Fibroblast of lung (primary cell): Measurements from ENCODE around the gene LAMB1.

ENCODE experiments used
- CTCF ChIP-seq, 2 donors: IDR thresholded peaks in 1 of 2; conservative IDR thresholded peaks in 1 of 2; 1 replicate in 1 of 2; 2 replicates in 1 of 2; pipeline ENCODE4 v1.5.1; 2011 to 2012; ENCODE audit warnings: low read length in 2 of 2, control low read depth in 1 of 2, inconsistent platforms in 1 of 2, low read depth in 1 of 2, mild to moderate bottlenecking in 1 of 2
- EZH2 ChIP-seq: IDR thresholded peaks from 2 replicates; pipeline ENCODE4 v1.5.1; 2012; ENCODE audit warnings: low read length, control low read depth, mild to moderate bottlenecking; ENCODE audit errors: missing control alignments

- TF ChIP-seq CTCF (conservative IDR thresholded peaks at IDR 0.05 in 1 of 2, IDR thresholded peaks at IDR 0.05 in 1 of 2; ENCODE audit: low read depth in 1 of 2, low read length in 2 of 2) (no peak), EZH2 (no peak)
Observed at GRCh38 chr7:107940951-107941350, 62.0 kb downstream of the LAMB1 start.
